HepG2 (cell line): ENCODE data around the gene ODC1. TPM values are rescaled to one million over a fixed set of nuclear protein-coding genes. Genes with fewer than 3 reads are reported as not detected.

Experiments used
- ETV6 ChIP-seq: sonication (generic); formaldehyde crosslinking; conservative IDR thresholded peaks from 2 replicates; pipeline ENCODE4 v1.4.0; 2020; ENCODE audit warnings: missing genetic modification reagents
- KLF16 ChIP-seq, 2 experiments: sonication (generic) in 1 of 2; formaldehyde crosslinking in 1 of 2; IDR thresholded peaks; 2 replicates each; pipeline versions ENCODE4 v1.6.1 to v1.8.0; 2016 to 2023; ENCODE audit warnings: missing genetic modification reagents in 2 of 2, missing compliant biosample characterization in 1 of 2
- PHB2 ChIP-seq: fragments of 450-650 bp; IDR thresholded peaks from 2 replicates; pipeline ENCODE4 v1.6.1; 2018; ENCODE audit not compliant: partially characterized antibody
- SNAI1 ChIP-seq: sonication (generic); formaldehyde crosslinking; IDR thresholded peaks from 2 replicates; pipeline ENCODE4 v1.5.0; 2020; ENCODE audit warnings: mild to moderate bottlenecking, missing genetic modification reagents, borderline replicate concordance
- SRF ChIP-seq: IDR thresholded peaks from 2 replicates; pipeline ENCODE4 v1.6.1; 2011; ENCODE audit warnings: mild to moderate bottlenecking, low read depth, low read length, moderate library complexity
- TOE1 ChIP-seq: sonication (generic); formaldehyde crosslinking; IDR thresholded peaks from 2 replicates; pipeline ENCODE4 v1.4.0; 2020; ENCODE audit warnings: mild to moderate bottlenecking, missing genetic modification reagents
- YEATS2 ChIP-seq: sonication (generic); formaldehyde crosslinking; IDR thresholded peaks from 2 replicates; pipeline ENCODE4 v1.4.0; 2020; ENCODE audit warnings: missing genetic modification reagents, borderline replicate concordance
- ZEB1 ChIP-seq: IDR thresholded peaks from 2 replicates; pipeline ENCODE4 v1.6.1; 2012; ENCODE audit warnings: mild to moderate bottlenecking, low read depth, inconsistent platforms; ENCODE audit not compliant: insufficient replicate concordance
- ZNF484 ChIP-seq: sonication (generic); formaldehyde crosslinking; IDR thresholded peaks from 2 replicates; pipeline ENCODE4 v1.5.1; 2020; ENCODE audit warnings: mild to moderate bottlenecking, low read depth, missing genetic modification reagents, borderline replicate concordance
- ZNF567 ChIP-seq: sonication (generic); formaldehyde crosslinking; IDR thresholded peaks from 2 replicates; pipeline ENCODE4 v1.8.1; 2023; ENCODE audit warnings: mild to moderate bottlenecking, missing genetic modification reagents, borderline replicate concordance
- ZNF790 ChIP-seq: sonication (generic); formaldehyde crosslinking; IDR thresholded peaks from 2 replicates; pipeline ENCODE4 v1.8.0; 2022; ENCODE audit warnings: missing genetic modification reagents, mild to moderate bottlenecking, borderline replicate concordance
- ZNF878 ChIP-seq: sonication (generic); formaldehyde crosslinking; IDR thresholded peaks from 2 replicates; pipeline ENCODE4 v1.8.1; 2023; ENCODE audit warnings: mild to moderate bottlenecking, missing genetic modification reagents, moderate library complexity
- ZUFSP ChIP-seq: sonication (generic); formaldehyde crosslinking; IDR thresholded peaks from 2 replicates; pipeline ENCODE4 v1.9.0; 2021; ENCODE audit warnings: missing genetic modification reagents, mild to moderate bottlenecking, borderline replicate concordance
- polyA plus RNA-seq, 8 experiments: library from polyadenylated mRNA; depleted of rRNA in 3 of 8; stranded (reverse) in 7 of 8; unstranded in 1 of 8; fragments of >200 nt; fragmentation: Illumina TruSeq in 4 of 8; extraction: Trizol in 4 of 8; gene quantifications; 2 replicates each; pipeline versions ENCODE4 v1.2.1 to v1.2.3, GENCODE V29; 2011 to 2016; ENCODE audit warnings: low read depth in 4 of 8, missing spikeins in 1 of 8, mixed read lengths in 1 of 8; ENCODE audit not compliant: insufficient read depth in 1 of 8
- total RNA-seq, 5 experiments: library from RNA; depleted of rRNA; stranded (reverse); fragments of >200 nt; fragmentation: Illumina TruSeq; extraction: Trizol; gene quantifications; 2 replicates each; pipeline ENCODE4 v1.2.3, GENCODE V29; 2016; ENCODE audit warnings: low read depth in 1 of 5
- TF ChIP-seq, protein P1 (sequence below): sonication (generic); formaldehyde crosslinking; IDR thresholded peaks from 2 replicates; pipeline ENCODE4 v1.4.0; 2020; ENCODE audit warnings: missing genetic modification reagents

Gene ODC1
- total and polyA plus RNA-seq, 2 of the 13 experiments (the other 11 are each of a cell fraction or from before 2014, with no cell fraction given) = 142 to 371 TPM

DNA sequence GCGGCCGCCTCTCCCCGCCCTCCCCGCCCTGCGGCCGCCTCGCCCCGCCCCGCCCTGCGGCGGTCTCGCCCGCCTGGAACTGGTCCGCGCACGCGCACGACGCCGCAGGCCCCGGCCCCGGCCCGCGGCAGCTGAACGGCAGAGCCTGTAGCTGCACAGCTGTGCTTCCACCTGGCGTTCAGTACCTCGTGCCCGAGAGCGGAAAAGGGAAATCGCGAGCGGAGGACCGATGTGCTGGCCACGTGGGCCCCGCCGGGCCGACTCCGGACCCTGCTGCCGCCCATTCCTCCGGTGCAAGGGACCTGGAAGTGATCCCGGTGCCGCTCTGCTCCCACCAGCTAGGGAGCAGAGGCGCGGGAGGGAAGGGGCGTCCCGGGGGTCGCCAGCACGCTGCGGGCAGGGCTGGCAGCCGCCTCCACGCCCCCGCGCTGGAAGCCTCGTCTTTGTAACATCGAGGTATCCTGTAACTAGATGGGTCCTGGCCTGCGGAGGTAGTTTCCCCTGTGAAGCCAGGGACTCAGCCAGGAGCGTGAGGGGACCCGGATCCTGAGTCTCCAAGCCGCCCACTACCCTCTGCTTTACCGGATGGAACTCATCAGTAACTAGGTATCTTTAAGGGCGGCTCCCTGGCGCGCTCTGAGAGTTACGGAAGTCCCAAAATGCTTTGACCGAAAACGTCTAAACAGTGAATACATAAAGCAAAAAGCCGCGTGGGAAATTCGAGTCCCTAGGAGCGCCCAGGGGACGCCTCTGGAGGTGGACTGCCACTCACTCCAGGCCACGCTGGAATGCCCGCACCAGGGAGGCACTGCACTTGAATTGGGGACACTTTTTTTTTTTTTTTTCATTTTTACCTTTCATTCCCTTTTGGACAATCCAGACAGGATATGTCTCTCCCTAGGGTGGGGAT lies 704 bp upstream of the ODC1 start (continued):
- TF ChIP-seq ZUFSP (no peak), KLF16 (CRISPR knock-in tag; IDR thresholded peaks at IDR 0.05) (peak; percentile 83 to 97; a peak in 3 of 4 replicates), YEATS2 (peak; percentile 85; the same call in 1 of the 2 replicates), ZNF790 (CRISPR knock-in tag) (peak; percentile 99), SRF (no peak), SNAI1 (CRISPR knock-in tag) (peak; percentile 99), ZEB1 (peak; percentile 46), ZNF567 (CRISPR knock-in tag) (peak; percentile 93; the same call in 1 of the 2 replicates), TOE1 (CRISPR knock-in tag) (peak; percentile 99), ETV6 (peak; percentile 98), ZNF484 (CRISPR knock-in tag) (peak; percentile 96; the same call in 1 of the 2 replicates), ZNF878 (CRISPR knock-in tag) (peak; percentile 99), PHB2 (no peak)
- TF ChIP-seq, protein P1, sequence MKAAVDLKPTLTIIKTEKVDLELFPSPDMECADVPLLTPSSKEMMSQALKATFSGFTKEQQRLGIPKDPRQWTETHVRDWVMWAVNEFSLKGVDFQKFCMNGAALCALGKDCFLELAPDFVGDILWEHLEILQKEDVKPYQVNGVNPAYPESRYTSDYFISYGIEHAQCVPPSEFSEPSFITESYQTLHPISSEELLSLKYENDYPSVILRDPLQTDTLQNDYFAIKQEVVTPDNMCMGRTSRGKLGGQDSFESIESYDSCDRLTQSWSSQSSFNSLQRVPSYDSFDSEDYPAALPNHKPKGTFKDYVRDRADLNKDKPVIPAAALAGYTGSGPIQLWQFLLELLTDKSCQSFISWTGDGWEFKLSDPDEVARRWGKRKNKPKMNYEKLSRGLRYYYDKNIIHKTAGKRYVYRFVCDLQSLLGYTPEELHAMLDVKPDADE (CRISPR knock-in tag) = peak; percentile 99
